Prostate gland (tissue), 2 donors: ENCODE results near the gene OR2AK2. TPM values are rescaled to one million over a fixed set of nuclear protein-coding genes. Genes with fewer than 3 reads are reported as not detected.

Source experiments
- DNase-seq: peaks from one replicate; pipeline ENCODE4 v3.0.0-alpha.2; 2019; ENCODE audit warnings: low spot score
- H3K27ac ChIP-seq, 2 donors: fragments of 200-600 bp; sonication (generic); 2 replicates each; pipeline ENCODE4 v1.5.1; 2017 to 2019
- H3K27me3 ChIP-seq: fragments of 200-600 bp; sonication (generic); replicated peaks from 2 replicates; pipeline ENCODE4 v1.5.1; 2019; ENCODE audit not compliant: insufficient read depth
- H3K36me3 ChIP-seq, 2 donors: fragments of 200-600 bp; sonication (generic); 1 replicate in 1 of 2; 2 replicates in 1 of 2; pipeline versions ENCODE4 v1.5.1 to v1.8.1; 2017 to 2019
- H3K4me1 ChIP-seq: fragments of 200-600 bp; sonication (generic); replicated peaks from 2 replicates; pipeline ENCODE4 v1.5.1; 2019
- H3K4me3 ChIP-seq, 2 donors: fragments of 200-600 bp; sonication (generic); 2 replicates each; pipeline ENCODE4 v1.5.1; 2017 to 2019
- H3K9me3 ChIP-seq: fragments of 200-600 bp; sonication (generic); 2 replicates; pipeline ENCODE4 v1.5.1; 2017
- CTCF ChIP-seq, 4 experiments: fragments of 200-600 bp in 2 of 4; fragments of 450-650 bp in 2 of 4; sonication (generic) in 2 of 4; IDR thresholded peaks; 1 replicate in 3 of 4; 2 replicates in 1 of 4; pipeline ENCODE4 v1.5.1; 2016 to 2019; ENCODE audit warnings: antibody characterized with exemption in 4 of 4, mild to moderate bottlenecking in 2 of 4, moderate library complexity in 2 of 4
- POLR2A ChIP-seq: fragments of 450-650 bp; IDR thresholded peaks from one replicate; pipeline ENCODE4 v1.6.1; 2016; ENCODE audit warnings: antibody characterized with exemption, mild to moderate bottlenecking
- POLR2AphosphoS5 ChIP-seq: sonication (generic); formaldehyde crosslinking; IDR thresholded peaks from one replicate; pipeline ENCODE4 v1.6.1; 2017; ENCODE audit warnings: antibody characterized with exemption
- WGBS: methylation state at CpG from one replicate; pipeline ENCODE4 v1.1.5; 2018; 5-methylcytosine and 5-hydroxymethylcytosine counted together
- intact Hi-C: fragments of 100-400 bp; cut with DNase I; formaldehyde crosslinking; loops from one replicate; pipeline ENCODE4 v1.14.2; 2022
- small RNA-seq, 2 donors: library from RNA; depleted of rRNA; stranded (forward); fragments of <200 nt; gene quantifications; one replicate each; pipeline ENCODE3, GENCODE V24; 2016
- total RNA-seq, 2 donors: library from RNA; depleted of rRNA; stranded (reverse); fragments of >200 nt; gene quantifications; one replicate each; pipeline ENCODE4 v1.1.0, GENCODE V29; 2016

OR2AK2 gene
- total RNA-seq, 2 donors from 2014 or later, result not detected

- WGBS, result 88% methylated on average over 1 of the region's 1 CpG
- no peak overlapping the region for H3K4me3 ChIP-seq
- no peak for DNase-seq
- no peak overlapping the region for H3K27ac ChIP-seq
- intact Hi-C loops, result no loop called here
- no peak for TF ChIP-seq CTCF (IDR thresholded peaks at IDR 0.05)
- no peak for TF ChIP-seq POLR2A
- no peak for TF ChIP-seq POLR2AphosphoS5
- no peaks in the 10 kb centered on the region for H3K4me1 ChIP-seq
- H3K9me3 ChIP-seq, result no peaks in the 10 kb centered on the region
- H3K27me3 ChIP-seq, result no peaks in the 10 kb centered on the region
- no peaks in the 10 kb centered on the region for H3K36me3 ChIP-seq
Measured at GRCh38 chr1:248015803-248016202, 50.8 kb downstream of the OR2AK2 start.

Small RNAs within 50 kb of the gene (small RNA-seq; reads per million reads assigned to genes)
- gene RF00019, result 0 reads per million in 2 donors

Other genes starting within 250 kb of the OR2AK2 start
- not detected for gene OR6F1, start 248.6 kb upstream of the OR2AK2 start, total RNA-seq
- gene OR14K1, start 226.6 kb upstream of the OR2AK2 start, total RNA-seq, result under 1 TPM in 1 of 2 donors, not detected in 1; 0.91 TPM
- not detected for gene OR14A2, start 217.1 kb upstream of the OR2AK2 start, total RNA-seq
- not detected for gene OR1C1, start 204.7 kb upstream of the OR2AK2 start, total RNA-seq
- not detected for gene OR14A16, start 141.1 kb upstream of the OR2AK2 start, total RNA-seq
- gene OR11L1, start 123.3 kb upstream of the OR2AK2 start, total RNA-seq, result not detected
- gene TRIM58, start 108.0 kb upstream of the OR2AK2 start, total RNA-seq, result 1 to 10 TPM in 1 of 2 donors, under 1 TPM in 1; 0.36 to 9.6 TPM
- 1 to 10 TPM in 1 of 2 donors, under 1 TPM in 1; 0.23 to 2.4 TPM for gene OR2W3, start 69.6 kb upstream of the OR2AK2 start, total RNA-seq
- not detected for gene OR2T8, start 45.0 kb upstream of the OR2AK2 start, total RNA-seq
- gene OR2AJ1, start 40.3 kb upstream of the OR2AK2 start, total RNA-seq, result not detected
- 1 to 10 TPM in 1 of 2 donors, not detected in 1; 2.4 TPM for gene OR2L8, start 16.4 kb upstream of the OR2AK2 start, total RNA-seq
- not detected for gene OR2L5, start 48.4 kb downstream of the OR2AK2 start, total RNA-seq
- under 1 TPM in 1 of 2 donors, not detected in 1; 0.17 TPM for gene OR2L2, start 64.8 kb downstream of the OR2AK2 start, total RNA-seq
- gene OR2L3, start 81.6 kb downstream of the OR2AK2 start, total RNA-seq, result under 1 TPM in 1 of 2 donors, not detected in 1; 0.41 TPM
- gene OR2L13, start 130.0 kb downstream of the OR2AK2 start, total RNA-seq, result not detected
- not detected for gene OR2M5, start 179.9 kb downstream of the OR2AK2 start, total RNA-seq
- gene OR2M2, start 209.6 kb downstream of the OR2AK2 start, total RNA-seq, result not detected
- gene OR2M3, start 232.0 kb downstream of the OR2AK2 start, total RNA-seq, result under 1 TPM in 1 of 2 donors, not detected in 1; 0.06 TPM